Measurements from ENCODE around the gene PROSER3.
"Not testable (repeated sequence)": the region's sequence is repeated elsewhere in the genome, so short reads cannot be mapped to it uniquely, and the experiment has no call there.

The PROSER3 gene

GRCh38 chr19:35791814-35792279 is 33.9 kb downstream of the PROSER3 start:
- no peak for DNase-seq (ENCODE audit: low spot score)
- in situ Hi-C loops (cut with MboI; ENCODE audit: low pct_unique_long_range_greater_than_20kb, low sequenced_read_pairs, unreplicated experiment): no loop called here
- TF ChIP-seq CTCF (IDR thresholded peaks at IDR 0.05; ENCODE audit: extremely low read depth, insufficient read depth, missing control alignments): no peak

GRCh38 chr19:35792312-35792711 is 34.3 kb downstream of the PROSER3 start:
- TF ChIP-seq CTCF (IDR thresholded peaks at IDR 0.05; ENCODE audit: extremely low read depth, insufficient read depth, missing control alignments): no peak
- no peak for DNase-seq (ENCODE audit: low spot score)
- in situ Hi-C loops (cut with MboI; ENCODE audit: low pct_unique_long_range_greater_than_20kb, low sequenced_read_pairs, unreplicated experiment): no loop called here

- no peak for TF ChIP-seq CTCF (IDR thresholded peaks at IDR 0.05; ENCODE audit: extremely low read depth, insufficient read depth, missing control alignments)
- in situ Hi-C loops (cut with MboI; ENCODE audit: low pct_unique_long_range_greater_than_20kb, low sequenced_read_pairs, unreplicated experiment): no loop called here
- DNase-seq (ENCODE audit: low spot score): no peak
These were observed 34.9 kb downstream of the PROSER3 start for GRCh38 chr19:35792888-35793287.

- DNase-seq (ENCODE audit: low spot score): no peak
- in situ Hi-C loops (cut with MboI; ENCODE audit: low pct_unique_long_range_greater_than_20kb, low sequenced_read_pairs, unreplicated experiment): no loop called here
- no peak for TF ChIP-seq CTCF (IDR thresholded peaks at IDR 0.05; ENCODE audit: extremely low read depth, insufficient read depth, missing control alignments)
These were observed 35.6 kb downstream of the PROSER3 start for GRCh38 chr19:35793381-35794165.

GRCh38 chr19:35795564-35795963 is 37.6 kb downstream of the PROSER3 start:
- DNase-seq (ENCODE audit: low spot score); in situ Hi-C loops (cut with MboI; ENCODE audit: low pct_unique_long_range_greater_than_20kb, low sequenced_read_pairs, unreplicated experiment): not testable (repeated sequence)

- no peak for TF ChIP-seq CTCF (IDR thresholded peaks at IDR 0.05; ENCODE audit: extremely low read depth, insufficient read depth, missing control alignments)
- in situ Hi-C loops (cut with MboI; ENCODE audit: low pct_unique_long_range_greater_than_20kb, low sequenced_read_pairs, unreplicated experiment): no loop called here
- no peak for DNase-seq (ENCODE audit: low spot score)
These were observed 38.9 kb downstream of the PROSER3 start for GRCh38 chr19:35796645-35797542.

- in situ Hi-C loops (cut with MboI; ENCODE audit: low pct_unique_long_range_greater_than_20kb, low sequenced_read_pairs, unreplicated experiment): no loop called here
- no peak for DNase-seq (ENCODE audit: low spot score)
These were observed 39.7 kb downstream of the PROSER3 start for GRCh38 chr19:35797663-35798062.

More at GRCh38 chr19:35797663-35798062, 39.7 kb downstream of the PROSER3 start:
- TF ChIP-seq CTCF (IDR thresholded peaks at IDR 0.05; ENCODE audit: extremely low read depth, insufficient read depth, missing control alignments): no peak
